Spleen (tissue), 7 donors: ENCODE data around the gene PON1.

Source experiments
- POLR2A ChIP-seq, 3 donors: fragments of 450-650 bp; IDR thresholded peaks; one replicate each; pipeline ENCODE4 v1.5.1; 2017; ENCODE audit warnings: antibody characterized with exemption in 3 of 3, mild to moderate bottlenecking in 1 of 3
- TF ChIP-seq, protein P1 (sequence below), 11 experiments: fragments of 200-600 bp in 7 of 11; fragments of 450-650 bp in 4 of 11; sonication (generic) in 4 of 11; IDR thresholded peaks in 8 of 11; conservative IDR thresholded peaks in 3 of 11; 1 replicate in 7 of 11; 2 replicates in 4 of 11; pipeline versions ENCODE4 v1.4.0 to v1.8.0; 2016 to 2021; ENCODE audit warnings: antibody characterized with exemption in 11 of 11, inconsistent platforms in 4 of 11, mild to moderate bottlenecking in 1 of 11
- donor health status: DM: no; HTN: no; CAD: no; lungs with moderate emphysema.
- donor health status: DM: no; HTN: no; CAD: no.
- donor health status: DM: no; HTN: no; CAD: no.

GRCh38 chr7:95255691-95256090 is 68.6 kb downstream of the PON1 start:
- TF ChIP-seq POLR2A (IDR thresholded peaks at IDR 0.05): no peak
- TF ChIP-seq, protein P1, sequence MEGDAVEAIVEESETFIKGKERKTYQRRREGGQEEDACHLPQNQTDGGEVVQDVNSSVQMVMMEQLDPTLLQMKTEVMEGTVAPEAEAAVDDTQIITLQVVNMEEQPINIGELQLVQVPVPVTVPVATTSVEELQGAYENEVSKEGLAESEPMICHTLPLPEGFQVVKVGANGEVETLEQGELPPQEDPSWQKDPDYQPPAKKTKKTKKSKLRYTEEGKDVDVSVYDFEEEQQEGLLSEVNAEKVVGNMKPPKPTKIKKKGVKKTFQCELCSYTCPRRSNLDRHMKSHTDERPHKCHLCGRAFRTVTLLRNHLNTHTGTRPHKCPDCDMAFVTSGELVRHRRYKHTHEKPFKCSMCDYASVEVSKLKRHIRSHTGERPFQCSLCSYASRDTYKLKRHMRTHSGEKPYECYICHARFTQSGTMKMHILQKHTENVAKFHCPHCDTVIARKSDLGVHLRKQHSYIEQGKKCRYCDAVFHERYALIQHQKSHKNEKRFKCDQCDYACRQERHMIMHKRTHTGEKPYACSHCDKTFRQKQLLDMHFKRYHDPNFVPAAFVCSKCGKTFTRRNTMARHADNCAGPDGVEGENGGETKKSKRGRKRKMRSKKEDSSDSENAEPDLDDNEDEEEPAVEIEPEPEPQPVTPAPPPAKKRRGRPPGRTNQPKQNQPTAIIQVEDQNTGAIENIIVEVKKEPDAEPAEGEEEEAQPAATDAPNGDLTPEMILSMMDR (IDR thresholded peaks at IDR 0.05 in 8 of 11, conservative IDR thresholded peaks at IDR 0.05 in 3 of 11): no peak
